Neural progenitor cell (in vitro differentiated cells): ENCODE results near the gene RAX.

ENCODE experiments used
- EZH2phosphoT487 ChIP-seq: fragments of 200-600 bp; sonication (generic); IDR thresholded peaks from 2 replicates; pipeline ENCODE4 v1.6.1; 2017; ENCODE audit warnings: antibody characterized with exemption
- TF ChIP-seq, protein P1 (sequence below): fragments of 200-600 bp; sonication (generic); IDR thresholded peaks from 2 replicates; pipeline ENCODE4 v1.5.1; 2017; ENCODE audit warnings: antibody characterized with exemption, mild to moderate bottlenecking

DNA sequence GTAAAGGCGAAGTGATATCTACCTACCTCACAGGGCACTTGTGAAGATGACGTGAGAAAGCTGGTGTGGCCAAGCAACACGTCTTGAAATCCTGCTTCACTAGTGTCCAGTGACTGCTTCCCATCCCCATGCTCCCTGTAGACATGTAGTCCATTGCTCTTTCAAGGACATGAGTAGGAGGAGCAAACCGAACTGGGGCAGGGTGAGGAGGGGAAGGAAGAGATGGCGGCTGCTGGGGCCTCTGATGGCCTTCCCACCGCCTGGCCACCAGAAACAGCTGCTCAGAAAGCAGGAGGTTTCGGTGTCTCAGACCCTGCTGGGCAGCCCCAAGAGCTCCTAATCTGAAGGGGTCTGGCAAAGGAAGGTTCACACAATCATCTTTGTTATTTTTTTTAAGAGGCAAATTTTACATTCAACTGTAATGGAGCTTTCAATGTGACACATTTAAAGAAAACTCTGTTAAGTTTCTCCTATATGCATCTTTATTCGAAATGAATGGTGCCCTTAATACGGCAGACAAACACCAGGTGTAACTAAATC lies 30.5 kb upstream of the RAX start:
- TF ChIP-seq, protein P1, sequence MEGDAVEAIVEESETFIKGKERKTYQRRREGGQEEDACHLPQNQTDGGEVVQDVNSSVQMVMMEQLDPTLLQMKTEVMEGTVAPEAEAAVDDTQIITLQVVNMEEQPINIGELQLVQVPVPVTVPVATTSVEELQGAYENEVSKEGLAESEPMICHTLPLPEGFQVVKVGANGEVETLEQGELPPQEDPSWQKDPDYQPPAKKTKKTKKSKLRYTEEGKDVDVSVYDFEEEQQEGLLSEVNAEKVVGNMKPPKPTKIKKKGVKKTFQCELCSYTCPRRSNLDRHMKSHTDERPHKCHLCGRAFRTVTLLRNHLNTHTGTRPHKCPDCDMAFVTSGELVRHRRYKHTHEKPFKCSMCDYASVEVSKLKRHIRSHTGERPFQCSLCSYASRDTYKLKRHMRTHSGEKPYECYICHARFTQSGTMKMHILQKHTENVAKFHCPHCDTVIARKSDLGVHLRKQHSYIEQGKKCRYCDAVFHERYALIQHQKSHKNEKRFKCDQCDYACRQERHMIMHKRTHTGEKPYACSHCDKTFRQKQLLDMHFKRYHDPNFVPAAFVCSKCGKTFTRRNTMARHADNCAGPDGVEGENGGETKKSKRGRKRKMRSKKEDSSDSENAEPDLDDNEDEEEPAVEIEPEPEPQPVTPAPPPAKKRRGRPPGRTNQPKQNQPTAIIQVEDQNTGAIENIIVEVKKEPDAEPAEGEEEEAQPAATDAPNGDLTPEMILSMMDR = no peak
- no peak for TF ChIP-seq EZH2phosphoT487
